GM18519 (cell line): ENCODE data around the gene DPP4.
"Not testable (repeated sequence)": the region's sequence is repeated elsewhere in the genome, so short reads cannot be mapped to it uniquely, and the experiment has no call there.

ENCODE experiments used
- ATAC-seq: cut with Tn5 transposase; IDR thresholded peaks from one replicate; pipeline ENCODE4 v1.9.1; 2021; ENCODE audit warnings: mild to moderate bottlenecking, moderate library complexity; ENCODE audit not compliant: unreplicated experiment, low FRiP score

DPP4 gene

DNA sequence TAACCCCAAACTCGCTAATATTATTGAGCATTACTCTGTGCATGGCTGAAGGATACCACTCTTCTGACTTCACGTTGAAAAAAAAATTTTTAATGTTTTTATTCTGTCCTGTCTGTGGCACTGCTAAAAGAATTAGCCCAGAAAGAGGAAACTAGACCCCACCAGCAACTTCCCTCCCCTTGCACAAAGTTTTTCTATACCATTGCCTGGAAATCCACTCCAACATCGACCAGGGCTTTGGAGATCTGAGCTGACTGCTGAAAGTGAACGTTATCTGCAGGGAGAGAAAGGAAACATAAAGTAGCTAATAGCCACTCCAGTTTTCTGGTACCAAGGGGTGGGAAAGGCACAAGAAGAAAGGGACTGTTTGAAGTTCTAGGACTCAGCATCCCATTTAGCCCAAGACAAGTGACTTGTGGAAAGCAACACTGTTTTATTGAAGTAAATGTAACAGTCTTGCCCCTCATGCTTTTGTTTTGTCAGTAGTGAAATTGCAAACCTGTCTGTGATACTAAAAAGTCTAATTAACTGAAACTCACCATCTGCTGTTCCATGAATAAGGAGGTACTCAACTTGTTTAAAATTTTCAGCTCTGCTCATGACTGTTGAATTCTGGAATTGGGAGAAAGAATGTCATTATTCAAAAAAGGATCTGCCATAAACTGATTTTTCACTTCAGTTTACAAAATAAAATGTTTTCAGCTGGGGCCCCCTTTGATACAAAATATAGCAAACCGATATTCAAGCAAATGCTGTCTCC lies 79.1 kb downstream of the DPP4 start:
- no peak for ATAC-seq

DNA sequence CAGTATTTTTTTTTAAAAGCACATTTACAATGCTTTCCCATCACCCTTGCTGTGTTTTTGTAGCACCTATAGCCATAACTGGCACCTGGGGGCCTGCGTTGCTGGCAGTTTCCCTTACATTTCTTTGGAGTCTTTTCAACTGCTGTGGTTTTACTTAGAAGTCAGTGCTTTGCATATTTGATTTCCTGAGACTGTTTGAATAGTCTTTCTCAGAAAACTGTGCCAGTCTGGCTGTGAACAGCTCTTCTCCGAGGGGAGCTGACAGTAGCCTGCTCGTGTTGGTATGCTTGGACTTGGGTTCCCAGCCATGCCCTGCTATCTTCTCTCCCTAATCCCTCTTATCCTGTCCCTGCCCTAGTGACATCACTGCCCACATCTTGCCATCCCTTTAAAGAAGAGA lies 81.5 kb downstream of the DPP4 start:
- ATAC-seq = peak; percentile 34

DNA sequence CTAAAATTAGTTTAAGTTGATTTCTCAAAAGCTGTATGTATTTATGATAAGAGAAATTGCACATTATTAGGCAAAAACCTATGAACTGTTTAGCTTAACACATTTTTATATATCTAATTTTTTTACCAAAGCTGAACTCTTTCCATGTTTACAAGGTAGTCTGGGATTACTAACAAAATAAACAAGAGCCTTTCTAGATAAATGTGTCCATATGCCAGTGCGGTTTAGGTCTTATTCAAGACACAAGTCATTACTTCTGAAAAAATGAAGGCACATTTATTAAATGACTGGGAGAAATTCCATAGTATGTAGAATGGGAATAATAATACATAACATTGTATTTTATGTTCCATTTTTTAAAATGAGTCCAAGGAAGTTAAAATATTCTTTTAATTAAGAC lies 82.0 kb downstream of the DPP4 start:
- no peak for ATAC-seq

DNA sequence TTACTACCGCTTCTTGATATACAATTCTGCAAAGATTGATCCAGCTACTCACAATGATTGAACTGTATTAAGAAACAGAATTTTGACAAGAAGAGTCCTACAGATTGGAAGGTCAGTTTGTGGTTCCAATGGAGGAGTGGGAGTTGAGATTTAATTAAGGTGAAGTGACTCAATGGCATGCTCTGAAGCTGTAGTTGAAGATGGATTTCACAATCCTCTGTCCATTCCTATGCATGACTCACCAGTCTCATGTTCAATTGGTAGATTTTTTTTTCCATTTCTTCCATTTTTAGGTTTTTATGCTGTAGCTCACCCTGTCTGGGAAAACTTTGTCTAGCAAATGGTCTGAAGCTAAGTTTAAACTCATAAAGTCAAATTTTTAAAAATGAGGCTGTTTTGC lies 83.3 kb downstream of the DPP4 start:
- no peak for ATAC-seq

DNA sequence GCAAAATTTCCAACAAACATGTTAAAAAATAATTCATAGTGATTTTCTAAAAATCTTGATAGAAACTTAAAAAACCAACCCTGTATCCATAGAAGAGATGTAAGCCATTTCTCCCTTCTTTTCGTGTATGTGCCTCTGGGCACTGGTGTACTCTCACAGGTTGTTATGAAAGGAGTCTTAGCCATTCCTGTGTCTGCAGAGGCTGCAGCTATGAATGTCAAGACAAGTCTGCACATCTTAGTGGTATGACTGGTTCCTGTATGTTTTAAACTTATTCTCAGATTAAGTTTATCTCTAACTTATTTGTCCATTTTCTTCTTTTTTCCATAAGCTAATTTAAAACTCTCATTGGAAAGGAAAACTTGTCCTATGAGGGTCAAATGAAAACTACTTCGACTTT lies 84.0 kb downstream of the DPP4 start:
- ATAC-seq = no peak

DNA sequence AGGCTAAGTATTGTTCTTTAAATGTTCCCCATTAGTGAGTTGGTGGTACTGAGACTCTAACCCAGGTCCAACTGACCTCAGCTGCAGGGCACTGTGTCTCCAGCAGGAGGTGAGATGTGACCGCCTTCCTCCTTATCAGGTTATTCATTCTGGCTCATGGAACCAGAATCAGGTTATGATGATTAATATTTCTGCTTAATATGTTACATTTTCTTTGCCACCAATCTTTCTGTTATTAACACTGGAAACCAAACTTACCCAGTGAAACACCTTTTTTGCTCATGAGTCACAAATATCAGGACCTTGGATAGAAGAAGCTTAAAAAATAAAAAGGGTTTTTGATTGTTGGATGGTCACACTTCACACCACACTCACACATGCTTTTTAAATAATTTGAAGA lies 85.4 kb downstream of the DPP4 start:
- no peak for ATAC-seq

DNA sequence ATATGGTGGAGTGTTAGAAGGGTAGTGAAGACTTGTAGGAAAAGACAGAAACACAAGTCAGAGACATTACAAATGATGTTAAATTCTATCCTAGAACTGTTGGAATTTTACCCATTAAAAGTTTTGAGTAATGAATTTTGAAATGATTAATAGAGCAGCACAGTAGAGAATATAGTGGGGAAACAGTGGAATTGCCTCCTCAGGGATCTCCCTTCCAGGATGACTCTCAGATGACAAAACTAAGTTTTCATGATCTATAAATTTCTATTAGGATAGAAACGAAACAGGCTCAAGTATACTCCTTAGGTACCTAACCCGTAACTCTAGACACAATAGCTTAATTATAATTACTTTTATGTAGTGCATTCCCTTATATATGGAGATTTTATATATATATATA lies 86.7 kb downstream of the DPP4 start:
- no peak for ATAC-seq

DNA sequence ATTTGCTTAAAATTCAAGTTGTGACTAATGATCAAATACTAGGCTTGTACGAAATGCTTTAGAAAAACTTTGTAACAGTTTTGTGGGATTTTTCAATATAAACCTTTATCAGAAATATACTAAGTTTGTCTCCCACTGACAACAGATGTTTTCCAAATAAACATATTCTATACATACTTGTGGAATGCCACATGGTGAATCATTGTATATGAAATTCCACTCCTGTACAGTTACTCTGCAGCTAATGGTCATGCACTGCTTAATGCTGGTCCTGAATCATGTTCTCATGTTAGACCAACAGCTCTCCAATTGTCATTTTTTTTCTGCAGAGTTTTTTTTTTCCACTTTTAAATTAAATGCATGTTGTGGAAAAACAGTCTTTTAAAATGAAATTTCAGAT lies 90.1 kb downstream of the DPP4 start:
- no peak for ATAC-seq

DNA sequence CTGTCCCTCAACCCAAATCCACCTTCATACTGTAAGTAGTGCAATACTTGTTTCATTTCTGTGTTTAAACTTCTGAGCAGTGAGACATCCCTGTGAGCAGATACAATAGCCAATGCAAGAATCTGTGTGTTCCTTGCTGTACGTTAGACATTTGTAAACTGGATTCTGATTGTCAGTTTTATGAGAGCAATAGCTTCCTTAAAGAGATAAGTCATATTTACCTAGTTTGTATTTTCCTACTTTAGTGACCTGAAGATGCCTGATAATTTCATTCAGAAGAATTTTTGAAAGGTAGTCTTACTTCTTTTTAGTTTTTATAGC lies 90.7 kb downstream of the DPP4 start:
- ATAC-seq = no peak

DNA sequence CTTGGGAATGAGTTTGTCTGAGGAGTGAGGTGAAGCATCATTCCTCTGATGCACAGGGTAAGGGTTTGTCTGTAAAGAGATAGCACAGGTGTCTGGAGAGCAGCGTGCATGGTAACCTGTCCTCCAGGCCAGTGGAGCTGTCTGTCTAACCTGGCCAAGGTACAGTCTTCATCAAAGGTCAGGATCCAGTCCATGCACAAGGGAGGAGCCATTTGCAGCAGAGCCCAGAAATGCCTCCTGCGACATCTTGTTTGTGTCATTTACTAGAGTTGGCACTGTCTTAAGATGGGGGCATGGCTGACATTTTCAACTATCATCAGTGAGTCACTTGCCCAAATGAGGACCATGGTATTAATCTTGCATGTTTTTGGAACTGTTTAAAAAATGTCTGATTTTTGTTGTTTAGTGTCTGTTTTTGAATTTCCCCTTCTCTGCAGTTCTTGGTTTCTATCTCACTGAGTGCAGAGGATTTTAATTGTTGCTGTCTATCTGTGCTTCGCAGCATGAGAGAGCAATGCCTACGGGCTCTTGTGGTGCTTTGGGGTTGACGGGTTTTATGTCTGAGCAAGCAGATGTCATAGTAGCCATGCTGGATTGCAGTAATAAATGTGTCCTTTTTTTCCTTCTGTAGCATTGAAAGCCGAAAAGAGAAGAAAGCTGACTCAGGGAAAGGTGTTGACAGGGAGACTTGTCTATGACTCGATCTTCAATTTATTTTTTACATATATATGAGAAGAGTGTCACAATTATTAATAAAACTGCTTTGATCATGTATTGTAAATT lies 91.3 kb downstream of the DPP4 start:
- ATAC-seq = no peak

DNA sequence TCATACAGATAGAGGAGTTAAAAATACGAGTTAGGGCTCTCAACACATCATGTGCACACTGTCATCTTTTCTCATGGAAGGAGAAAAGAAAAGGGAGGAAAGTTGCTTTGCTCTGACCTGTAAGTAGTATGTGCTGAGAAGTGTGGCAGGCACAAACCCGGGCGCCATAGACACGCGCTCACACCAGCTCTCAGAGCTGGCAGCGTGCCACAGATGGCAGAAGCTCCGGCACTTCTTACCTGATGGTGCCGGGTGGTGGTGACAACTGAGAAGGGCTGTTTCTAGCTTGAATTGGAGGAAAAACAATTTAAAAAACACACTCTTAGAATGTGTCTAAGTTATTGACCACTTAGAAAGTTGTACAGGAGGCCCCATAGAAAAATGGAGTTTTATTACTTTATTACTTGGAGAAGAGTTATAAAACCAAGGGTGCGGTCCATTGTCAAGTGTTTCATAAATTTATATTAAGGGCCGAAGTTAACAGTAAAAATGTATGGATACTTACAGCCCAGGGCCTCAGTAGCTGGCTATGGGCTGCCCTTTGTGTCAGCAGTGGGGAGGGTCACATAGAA lies 92.2 kb downstream of the DPP4 start:
- no peak for ATAC-seq

DNA sequence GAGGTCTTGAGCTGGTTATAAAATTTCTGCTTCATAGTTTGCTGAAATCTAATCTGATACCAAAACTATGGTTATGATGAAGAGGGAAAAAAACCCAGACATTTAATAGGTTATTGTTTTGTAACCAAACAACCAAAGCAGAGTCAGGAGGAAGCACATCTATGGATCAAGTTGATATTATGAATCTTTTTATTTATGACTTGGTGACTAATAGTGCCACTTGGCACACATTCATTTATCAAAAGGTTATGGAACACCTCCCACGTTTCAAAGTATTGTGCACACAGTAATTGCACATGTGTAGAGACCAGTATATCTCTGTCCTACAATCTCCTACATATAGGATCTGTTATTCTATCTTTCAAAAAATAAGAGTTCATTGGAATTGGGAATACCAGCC lies 93.0 kb downstream of the DPP4 start:
- ATAC-seq = no peak

DNA sequence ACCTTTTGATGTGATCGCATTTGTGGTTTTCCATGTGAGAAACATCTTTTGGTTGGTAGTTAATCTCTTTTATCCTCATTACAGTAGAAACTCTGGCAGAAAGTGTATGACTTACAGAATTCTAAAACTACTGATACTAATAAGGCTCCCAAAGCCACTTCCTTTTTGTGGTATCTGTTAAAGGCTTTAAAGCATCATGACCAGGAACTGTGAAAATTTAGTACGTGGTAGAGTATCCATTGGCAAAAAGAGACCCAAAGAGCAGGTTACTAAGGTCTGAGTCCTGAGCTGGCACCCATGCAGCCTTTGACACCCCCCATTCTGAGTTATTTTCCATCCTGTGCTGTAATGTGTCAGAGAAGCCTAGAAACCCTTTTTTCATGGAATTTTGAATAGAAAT lies 94.5 kb downstream of the DPP4 start:
- ATAC-seq = peak; percentile 43

DNA sequence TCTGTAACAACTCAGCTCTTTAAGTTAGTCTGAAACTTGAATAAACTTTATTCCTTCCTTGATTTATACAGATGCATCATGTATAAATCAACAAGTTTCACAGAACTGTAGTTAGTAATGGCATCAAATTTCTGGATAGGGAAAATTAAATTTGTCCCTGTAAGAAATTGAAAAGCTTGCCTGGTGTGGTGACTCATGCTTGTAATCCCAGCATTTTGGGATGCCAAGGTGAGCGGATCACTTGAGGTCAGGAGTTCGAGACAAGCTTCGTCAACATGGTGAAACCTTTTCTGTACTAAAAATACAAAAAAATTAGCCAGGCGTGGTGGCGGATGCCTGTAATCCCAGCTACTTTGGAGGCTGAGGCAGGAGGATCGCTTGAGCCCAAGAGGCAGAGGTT lies 96.1 kb downstream of the DPP4 start:
- not testable (repeated sequence) for ATAC-seq

DNA sequence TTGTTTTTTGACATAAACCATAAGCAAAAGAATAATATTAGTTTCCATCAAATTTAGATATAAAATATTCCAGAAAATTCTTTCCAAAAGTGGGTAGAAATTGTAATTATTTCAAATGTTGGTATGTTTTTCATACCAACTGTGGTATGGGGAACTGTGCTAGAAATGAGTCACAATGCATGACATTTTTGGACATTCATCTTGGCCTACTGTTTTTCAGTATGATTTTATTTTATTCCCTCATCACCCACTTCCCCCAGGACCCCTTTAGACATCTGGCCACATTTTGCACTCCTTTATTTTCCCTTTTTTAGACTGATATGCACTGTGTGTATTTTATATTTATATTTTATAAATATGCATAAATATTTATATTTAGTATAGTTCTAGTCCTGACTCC lies 97.1 kb downstream of the DPP4 start:
- no peak for ATAC-seq

DNA sequence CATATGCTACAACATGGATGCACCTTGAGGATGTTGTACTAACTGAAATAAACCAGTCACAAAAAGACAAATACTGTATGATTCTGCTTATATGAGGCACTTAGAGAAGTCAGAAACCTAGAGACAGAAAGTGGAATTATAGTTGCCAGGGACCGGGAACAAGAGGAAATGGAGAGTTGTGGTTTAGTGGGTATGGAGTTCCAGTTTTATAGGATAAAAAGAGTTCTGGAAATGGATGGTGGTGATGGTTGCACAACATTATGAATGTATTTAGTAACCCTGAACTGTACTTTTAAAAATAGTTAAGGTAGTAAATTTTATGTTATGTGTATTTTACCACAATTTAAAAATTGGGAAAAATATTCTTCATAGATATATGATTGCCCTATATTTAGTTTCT lies 97.7 kb downstream of the DPP4 start:
- ATAC-seq = no peak

DNA sequence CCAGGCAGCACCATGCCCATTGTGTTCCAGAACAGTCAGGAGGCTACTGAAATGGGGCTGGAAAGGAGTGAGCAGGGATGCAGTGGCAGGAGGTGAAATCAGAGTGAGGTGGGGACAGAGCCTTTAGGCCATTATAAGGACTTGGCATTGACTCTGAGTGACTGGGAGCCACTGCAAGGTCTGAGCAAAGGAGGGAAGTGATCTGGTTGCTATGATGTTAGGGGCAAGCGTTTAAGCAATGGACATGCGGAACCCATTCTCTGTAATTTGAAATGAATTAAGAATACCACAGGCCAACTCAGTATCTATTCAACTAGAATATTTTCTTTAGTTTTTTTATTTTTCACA lies 98.2 kb downstream of the DPP4 start:
- no peak for ATAC-seq

DNA sequence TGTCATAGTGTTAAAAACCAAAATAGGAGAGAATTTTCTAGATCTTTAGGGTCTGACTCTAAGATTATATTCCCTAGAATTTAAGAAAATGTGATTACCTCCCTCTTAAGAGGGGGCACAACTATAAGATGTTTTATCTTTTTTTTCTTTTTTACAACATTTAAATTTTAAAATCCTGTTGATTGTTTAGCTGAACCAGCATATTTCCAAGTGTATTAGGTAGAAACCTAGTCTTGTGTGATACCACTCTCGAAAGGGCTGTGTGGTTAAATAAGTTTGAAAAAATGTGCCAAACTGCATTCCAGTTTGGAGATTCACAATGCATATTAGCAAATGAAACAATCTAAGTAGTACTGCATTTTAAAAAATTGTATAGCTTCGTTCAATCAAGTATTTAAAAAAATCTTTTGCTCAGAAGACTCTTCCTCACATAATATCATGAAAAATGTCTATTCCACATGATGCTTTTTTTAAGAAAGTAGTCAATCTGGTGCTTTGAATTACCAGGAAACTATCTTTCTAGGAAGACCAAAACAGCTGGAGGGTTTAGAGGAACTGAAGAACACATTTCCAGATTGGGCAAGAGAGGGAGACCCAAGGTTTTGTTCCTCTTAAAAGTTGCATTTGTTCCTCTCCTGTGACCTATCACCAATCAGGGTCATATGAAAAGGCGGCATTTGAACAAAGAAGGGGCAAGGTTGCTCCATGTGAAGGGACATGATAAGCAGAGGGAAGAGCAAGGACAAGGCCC lies 98.8 kb downstream of the DPP4 start:
- no peak for ATAC-seq

DNA sequence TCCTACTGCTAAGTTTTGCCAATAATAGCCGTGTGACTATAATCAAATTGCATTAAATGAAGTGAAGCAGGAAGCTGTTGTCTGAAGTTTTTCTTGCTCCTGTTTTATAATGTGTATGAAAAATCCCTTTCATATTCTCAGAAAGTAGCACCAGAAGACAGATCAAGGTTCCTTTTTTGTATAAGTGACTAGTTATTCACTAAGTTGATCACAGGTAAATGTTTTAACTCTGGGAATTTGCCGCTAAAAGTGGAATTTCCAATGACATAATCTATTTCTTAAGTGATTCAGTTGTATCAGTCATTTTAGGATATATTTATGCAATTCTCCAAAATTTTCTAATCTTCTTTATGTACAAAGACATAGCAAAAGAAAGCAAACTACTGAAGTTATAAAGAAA lies 99.6 kb downstream of the DPP4 start:
- ATAC-seq = no peak

DNA sequence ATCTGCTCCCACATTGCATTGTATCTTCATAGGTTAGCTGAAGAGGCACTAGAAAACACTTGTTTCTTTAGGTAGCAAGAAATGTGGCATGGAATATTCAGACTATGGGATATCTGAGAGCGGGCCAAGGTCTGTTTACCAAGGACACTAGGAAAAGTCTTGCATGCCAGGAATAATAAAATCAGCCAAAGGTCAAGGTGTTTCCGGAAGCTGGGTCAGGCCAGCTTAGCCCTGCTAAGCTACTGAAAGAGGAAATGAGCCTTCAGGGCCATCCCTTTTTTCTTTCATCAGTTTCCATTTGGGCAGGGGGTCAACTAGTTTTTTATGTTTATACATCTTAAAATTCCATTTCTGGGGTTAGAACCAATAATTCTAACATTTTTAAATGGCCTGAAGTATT lies 101.1 kb downstream of the DPP4 start:
- no peak for ATAC-seq

DNA sequence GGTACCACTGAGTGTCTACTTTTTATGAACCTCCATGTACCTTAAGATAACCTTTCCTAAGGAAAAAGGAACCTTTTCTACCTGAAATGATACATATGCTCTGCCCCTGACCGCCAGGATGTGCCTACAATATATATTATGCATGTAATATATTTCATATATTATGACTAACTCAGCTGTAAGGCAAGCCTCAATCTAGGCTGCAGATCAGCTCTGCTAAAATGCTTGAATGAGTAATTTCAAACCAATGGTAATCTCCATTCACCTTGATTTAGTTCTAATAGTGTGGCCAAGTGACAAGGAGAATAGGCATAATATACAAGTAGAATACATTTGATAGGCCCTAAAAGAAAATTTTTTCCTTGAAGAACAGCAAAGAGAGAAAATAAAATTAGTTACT lies 101.8 kb downstream of the DPP4 start:
- no peak for ATAC-seq
